Measurements from ENCODE around the gene VPS25. TPM values are rescaled to one million over a fixed set of nuclear protein-coding genes. Genes with fewer than 3 reads are reported as not detected.
"Not testable (repeated sequence)": the region's sequence is repeated elsewhere in the genome, so short reads cannot be mapped to it uniquely, and the experiment has no call there.

VPS25 gene
- polyA plus RNA-seq, 3 donors = 71.3 to 125 (median 104) TPM

DNA sequence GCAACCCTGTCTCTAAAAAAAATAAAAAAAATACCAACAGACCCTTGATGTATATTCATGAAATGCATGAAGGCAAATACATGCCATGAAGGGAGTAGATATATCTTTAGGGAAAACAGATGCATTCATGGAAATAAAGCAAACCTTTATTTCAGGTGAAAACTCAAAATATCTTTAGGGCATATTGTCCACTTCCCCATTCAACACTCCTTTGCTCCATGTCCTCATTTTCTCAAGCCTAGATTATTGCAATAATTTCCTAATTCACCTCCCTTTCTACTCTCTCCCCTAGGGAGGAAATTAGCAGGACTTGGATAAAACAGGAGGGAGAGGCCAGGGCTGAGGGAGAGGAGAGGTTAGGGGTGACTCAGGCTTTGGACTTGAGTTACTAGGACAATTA is 5.7 kb upstream of the VPS25 start:
- TF ChIP-seq, protein P1, sequence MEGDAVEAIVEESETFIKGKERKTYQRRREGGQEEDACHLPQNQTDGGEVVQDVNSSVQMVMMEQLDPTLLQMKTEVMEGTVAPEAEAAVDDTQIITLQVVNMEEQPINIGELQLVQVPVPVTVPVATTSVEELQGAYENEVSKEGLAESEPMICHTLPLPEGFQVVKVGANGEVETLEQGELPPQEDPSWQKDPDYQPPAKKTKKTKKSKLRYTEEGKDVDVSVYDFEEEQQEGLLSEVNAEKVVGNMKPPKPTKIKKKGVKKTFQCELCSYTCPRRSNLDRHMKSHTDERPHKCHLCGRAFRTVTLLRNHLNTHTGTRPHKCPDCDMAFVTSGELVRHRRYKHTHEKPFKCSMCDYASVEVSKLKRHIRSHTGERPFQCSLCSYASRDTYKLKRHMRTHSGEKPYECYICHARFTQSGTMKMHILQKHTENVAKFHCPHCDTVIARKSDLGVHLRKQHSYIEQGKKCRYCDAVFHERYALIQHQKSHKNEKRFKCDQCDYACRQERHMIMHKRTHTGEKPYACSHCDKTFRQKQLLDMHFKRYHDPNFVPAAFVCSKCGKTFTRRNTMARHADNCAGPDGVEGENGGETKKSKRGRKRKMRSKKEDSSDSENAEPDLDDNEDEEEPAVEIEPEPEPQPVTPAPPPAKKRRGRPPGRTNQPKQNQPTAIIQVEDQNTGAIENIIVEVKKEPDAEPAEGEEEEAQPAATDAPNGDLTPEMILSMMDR (IDR thresholded peaks at IDR 0.05) = no peak
- Histone ChIP-seq H2AFZ (ENCODE audit: insufficient read depth, low read depth, low read length, poor library complexity, severe bottlenecking) (no peak overlapping the region), H3K36me3 (replicated peaks in 1 of 2; ENCODE audit: control insufficient read depth in 1 of 2, insufficient read depth in 2 of 2, low read length in 2 of 2) (no peaks in the 10 kb centered on the region), H3K79me2 (ENCODE audit: insufficient read depth, low read length) (no peaks in the 10 kb centered on the region), H4K20me1 (ENCODE audit: insufficient read depth, low read length) (no peaks in the 10 kb centered on the region), H3K4me2 (replicated peaks; ENCODE audit: extremely low read depth, low read length, poor library complexity, severe bottlenecking) (no peak overlapping the region), H3K4me3 (replicated peaks in 1 of 3; ENCODE audit: low read depth in 2 of 3, low read length in 3 of 3) (no peak overlapping the region), H3K27me3 (ENCODE audit: control insufficient read depth in 2 of 2, insufficient read depth in 2 of 2, low read length in 2 of 2) (peaks cover 2 to 5% of the 10 kb centered on the region in 2 donors), H3K27ac (ENCODE audit: low read depth in 1 of 2, low read length in 2 of 2) (no peak overlapping the region), H3K9me3 (replicated peaks in 1 of 2; ENCODE audit: control insufficient read depth in 1 of 2, insufficient read depth in 1 of 2, low read length in 2 of 2) (no peaks in the 10 kb centered on the region), H3K4me1 (ENCODE audit: control insufficient read depth in 1 of 2, insufficient read depth in 2 of 2, low read length in 2 of 2) (no peaks in the 10 kb centered on the region), H3K9ac (ENCODE audit: insufficient read depth, low read length, poor library complexity, severe bottlenecking) (no peak overlapping the region)
- DNase-seq = no peak
- H3K27me3 Mint-ChIP-seq (ENCODE audit: low read depth in 3 of 3) = peaks cover 22 to 35% (median 25%) of the 10 kb centered on the region in 3 donors
- H3K4me1 Mint-ChIP-seq = peaks cover 3% of the 10 kb centered on the region
- peaks cover 0 to 3% (median 0%) of the 10 kb centered on the region in 7 donors for H3K9me3 Mint-ChIP-seq
- intact Hi-C loops (cut with micrococcal nuclease) = no loop called here
- peaks cover 0 to under 1% of the 10 kb centered on the region in 2 donors for H3K36me3 Mint-ChIP-seq
- no peak overlapping the region for H3K27ac Mint-ChIP-seq
- no peak overlapping the region for H3K4me3 Mint-ChIP-seq

DNA sequence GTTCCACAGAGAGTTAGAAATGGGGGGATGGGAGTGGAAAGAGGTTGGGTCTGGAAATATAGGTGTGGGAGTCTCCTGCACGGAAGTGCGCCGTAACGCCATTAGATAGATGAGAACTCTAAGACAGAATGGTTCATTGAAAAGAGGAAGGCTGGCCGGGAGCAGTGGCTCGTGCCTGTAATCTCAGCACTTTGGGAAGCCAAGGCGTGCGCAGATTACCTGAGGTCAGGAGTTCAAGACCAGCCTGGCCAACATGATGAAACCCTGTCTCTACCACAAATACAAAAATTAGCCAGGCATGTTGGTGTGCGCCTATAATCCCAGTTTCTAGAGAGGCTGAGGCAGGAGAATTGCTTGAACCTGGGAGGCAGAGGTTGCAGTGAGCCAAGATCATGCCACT is 5.2 kb upstream of the VPS25 start:
- H3K9me3 Mint-ChIP-seq; H3K4me3 ChIP-seq (replicated peaks in 1 of 3; ENCODE audit: low read depth in 2 of 3, low read length in 3 of 3); H4K20me1 ChIP-seq (ENCODE audit: insufficient read depth, low read length); H3K4me1 ChIP-seq (ENCODE audit: control insufficient read depth in 1 of 2, insufficient read depth in 2 of 2, low read length in 2 of 2); H3K36me3 Mint-ChIP-seq; H3K79me2 ChIP-seq (ENCODE audit: insufficient read depth, low read length); H2AFZ ChIP-seq (ENCODE audit: insufficient read depth, low read depth, low read length, poor library complexity, severe bottlenecking); intact Hi-C loops (cut with micrococcal nuclease); H3K9me3 ChIP-seq (replicated peaks in 1 of 2; ENCODE audit: control insufficient read depth in 1 of 2, insufficient read depth in 1 of 2, low read length in 2 of 2); H3K4me1 Mint-ChIP-seq; H3K27ac Mint-ChIP-seq; H3K4me2 ChIP-seq (replicated peaks; ENCODE audit: extremely low read depth, low read length, poor library complexity, severe bottlenecking); H3K36me3 ChIP-seq (replicated peaks in 1 of 2; ENCODE audit: control insufficient read depth in 1 of 2, insufficient read depth in 2 of 2, low read length in 2 of 2); H3K27me3 ChIP-seq (ENCODE audit: control insufficient read depth in 2 of 2, insufficient read depth in 2 of 2, low read length in 2 of 2); DNase-seq; H3K27ac ChIP-seq (ENCODE audit: low read depth in 1 of 2, low read length in 2 of 2); H3K9ac ChIP-seq (ENCODE audit: insufficient read depth, low read length, poor library complexity, severe bottlenecking): not testable (repeated sequence)
- 77% methylated on average over 8 of the region's 9 CpGs for WGBS (ENCODE audit: insufficient coverage)
- Mint-ChIP-seq H3K27me3 (ENCODE audit: low read depth in 3 of 3) (peaks cover 19 to 30% (median 20%) of the 10 kb centered on the region in 3 donors), H3K4me3 (peak overlapping the region in 1 of 2 donors; percentile 21)

DNA sequence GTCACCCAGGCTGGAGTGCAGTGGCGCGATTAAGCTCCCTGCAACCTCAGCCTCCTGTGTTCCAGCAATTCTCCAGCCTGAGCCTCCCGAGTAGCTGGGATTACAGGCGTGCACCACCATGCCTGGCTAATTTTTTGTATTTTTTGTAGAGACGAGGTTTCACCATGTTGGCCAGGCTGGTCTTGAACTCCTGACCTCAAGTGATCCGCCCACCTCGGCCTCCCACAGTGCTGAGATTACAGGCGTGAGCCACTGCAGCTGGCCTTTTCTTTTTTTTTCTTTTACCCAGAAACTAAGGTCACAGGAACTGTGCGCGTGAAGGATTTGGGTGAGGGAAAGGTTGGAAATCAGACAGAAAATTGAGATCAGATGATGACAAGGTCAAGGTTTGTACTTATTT is 3.3 kb upstream of the VPS25 start:
- H3K4me1 ChIP-seq (ENCODE audit: control insufficient read depth in 1 of 2, insufficient read depth in 2 of 2, low read length in 2 of 2) = peaks cover 11 to 13% of the 10 kb centered on the region in 2 donors
- WGBS (ENCODE audit: insufficient coverage) = 92% methylated on average over 4 of the region's 10 CpGs
- not testable (repeated sequence) for H3K27ac Mint-ChIP-seq; H3K9me3 Mint-ChIP-seq; H3K4me3 ChIP-seq (replicated peaks in 1 of 3; ENCODE audit: low read depth in 2 of 3, low read length in 3 of 3); H3K36me3 ChIP-seq (replicated peaks in 1 of 2; ENCODE audit: control insufficient read depth in 1 of 2, insufficient read depth in 2 of 2, low read length in 2 of 2); H3K9ac ChIP-seq (ENCODE audit: insufficient read depth, low read length, poor library complexity, severe bottlenecking); H3K4me2 ChIP-seq (replicated peaks; ENCODE audit: extremely low read depth, low read length, poor library complexity, severe bottlenecking); DNase-seq; H3K79me2 ChIP-seq (ENCODE audit: insufficient read depth, low read length); H3K27me3 ChIP-seq (ENCODE audit: control insufficient read depth in 2 of 2, insufficient read depth in 2 of 2, low read length in 2 of 2); H3K4me3 Mint-ChIP-seq; H4K20me1 ChIP-seq (ENCODE audit: insufficient read depth, low read length); H3K27ac ChIP-seq (ENCODE audit: low read depth in 1 of 2, low read length in 2 of 2); H3K9me3 ChIP-seq (replicated peaks in 1 of 2; ENCODE audit: control insufficient read depth in 1 of 2, insufficient read depth in 1 of 2, low read length in 2 of 2); H2AFZ ChIP-seq (ENCODE audit: insufficient read depth, low read depth, low read length, poor library complexity, severe bottlenecking); H3K36me3 Mint-ChIP-seq
- Mint-ChIP-seq H3K4me1 (peaks cover 12% of the 10 kb centered on the region), H3K27me3 (ENCODE audit: low read depth in 3 of 3) (peaks cover 17 to 26% (median 18%) of the 10 kb centered on the region in 3 donors)
- intact Hi-C loops (cut with micrococcal nuclease) = loop anchor here in 1 of 2 donors (5.0 kb wide), 1 partner anchor 52 kb away; the partner anchor contains the start of gene BECN1

All from CD14-positive monocyte (primary cell).